Keratinocyte (primary cell): Measurements from ENCODE around the gene TWIST2. TPM values are rescaled to one million over a fixed set of nuclear protein-coding genes. Genes with fewer than 3 reads are reported as not detected.

ENCODE experiments used
- DNase-seq: peaks from one replicate; pipeline ENCODE4 v3.0.0-alpha.2; 2011; ENCODE audit warnings: low read depth, missing footprints, low spot score
- FAIRE-seq: peaks from 2 replicates; lab custom pipeline; 2011; peaks lifted over from hg19 to GRCh38; lab: Jason Lieb, UNC
- H2AFZ ChIP-seq: 2 replicates; pipeline ENCODE4 v1.6.0; 2012; ENCODE audit warnings: low read length, control low read depth, inconsistent platforms; ENCODE audit not compliant: control insufficient read depth
- H3K27ac ChIP-seq: 2 replicates; pipeline ENCODE4 v1.5.1; 2011; ENCODE audit warnings: low read length; ENCODE audit not compliant: control insufficient read depth, insufficient read depth
- H3K27me3 ChIP-seq: 3 replicates; pipeline ENCODE4 v1.6.0; 2011; ENCODE audit warnings: low read length; ENCODE audit not compliant: control insufficient read depth, insufficient read depth; ENCODE audit errors: extremely low read depth
- H3K36me3 ChIP-seq, 2 experiments: 2 replicates in 1 of 2; 3 replicates in 1 of 2; pipeline ENCODE4 v1.5.1; 2011; ENCODE audit warnings: low read length in 2 of 2, mild to moderate bottlenecking in 1 of 2; ENCODE audit not compliant: control insufficient read depth in 2 of 2, insufficient read depth in 2 of 2; ENCODE audit errors: extremely low read depth in 1 of 2
- H3K4me1 ChIP-seq: 3 replicates; pipeline ENCODE4 v1.5.1; 2011; ENCODE audit warnings: low read length; ENCODE audit not compliant: control insufficient read depth, insufficient read depth; ENCODE audit errors: extremely low read depth
- H3K4me2 ChIP-seq: 3 replicates; pipeline ENCODE4 v1.6.0; 2011; ENCODE audit warnings: low read depth, low read length; ENCODE audit not compliant: control insufficient read depth, insufficient read depth; ENCODE audit errors: extremely low read depth
- H3K4me3 ChIP-seq, 3 experiments: fragments of 200-600 bp in 1 of 3; sonication (generic) in 1 of 3; 2 replicates in 2 of 3; 3 replicates in 1 of 3; pipeline ENCODE4 v1.5.1; 2011 to 2016; ENCODE audit warnings: low read length in 3 of 3, mild to moderate bottlenecking in 3 of 3, control low read depth in 2 of 3, inconsistent platforms in 1 of 3, low read depth in 1 of 3, mixed read lengths in 1 of 3, mixed run types in 1 of 3, moderate library complexity in 1 of 3; ENCODE audit not compliant: control insufficient read depth in 2 of 3, insufficient read depth in 2 of 3; ENCODE audit errors: extremely low read depth in 1 of 3
- H3K79me2 ChIP-seq: 2 replicates; pipeline ENCODE4 v1.6.0; 2012; ENCODE audit warnings: low read length; ENCODE audit not compliant: control insufficient read depth, insufficient read depth
- H3K9ac ChIP-seq: 3 replicates; pipeline ENCODE4 v1.6.0; 2011; ENCODE audit warnings: low read length; ENCODE audit not compliant: control insufficient read depth, insufficient read depth; ENCODE audit errors: extremely low read depth
- H3K9me1 ChIP-seq: 3 replicates; pipeline ENCODE4 v1.6.0; 2011; ENCODE audit warnings: low read length; ENCODE audit not compliant: control insufficient read depth, insufficient read depth; ENCODE audit errors: extremely low read depth
- H3K9me3 ChIP-seq: 2 replicates; pipeline ENCODE4 v1.5.1; 2012; ENCODE audit warnings: low read depth, low read length; ENCODE audit not compliant: control insufficient read depth
- H4K20me1 ChIP-seq: 3 replicates; pipeline ENCODE4 v1.6.0; 2011; ENCODE audit warnings: low read length; ENCODE audit not compliant: control insufficient read depth, insufficient read depth; ENCODE audit errors: extremely low read depth
- CTCF ChIP-seq, 3 experiments: IDR thresholded peaks in 1 of 3; conservative IDR thresholded peaks in 1 of 3; optimal IDR thresholded peaks in 1 of 3; 2 replicates in 2 of 3; 3 replicates in 1 of 3; pipeline versions ENCODE3 to v1.5.1; 2011; ENCODE audit warnings: low read length in 3 of 3, mild to moderate bottlenecking in 3 of 3, moderate library complexity in 2 of 3, control low read depth in 1 of 3, inconsistent platforms in 1 of 3; ENCODE audit not compliant: insufficient read depth in 2 of 3; ENCODE audit errors: extremely low read depth in 1 of 3
- EZH2 ChIP-seq: IDR thresholded peaks from one replicate; pipeline ENCODE4 v1.6.1; 2012; ENCODE audit warnings: inconsistent platforms, mild to moderate bottlenecking, low read length, moderate library complexity
- dilution Hi-C: fragments of 300-500 bp; cut with MboI; formaldehyde crosslinking; loops from one replicate; pipeline ENCODE4 v1.7.0; 2020; ENCODE audit warnings: low sequenced_read_pairs; ENCODE audit not compliant: extremely low pct_ligation_motif_present
- polyA plus RNA-seq, 5 experiments: library from polyadenylated mRNA; depleted of rRNA in 3 of 5; stranded (reverse) in 3 of 5; stranded (forward) in 1 of 5; unstranded in 1 of 5; fragments of >200 nt; gene quantifications; 1 replicate in 1 of 5; 2 replicates in 3 of 5; 3 replicates in 1 of 5; pipeline versions ENCODE4 v1.2.1 to v1.2.3, GENCODE V29; 2011 to 2012; ENCODE audit warnings: missing spikeins in 2 of 5, low read depth in 1 of 5, low replicate concordance in 1 of 5

The TWIST2 gene
- polyA plus RNA-seq, 1 donor (not counting 4 experiments of a cell fraction or from before 2014, with no cell fraction given) = 5.5 TPM

- Histone ChIP-seq H2AFZ (no peak overlapping the region), H3K27me3 (peaks cover 42% of the 10 kb centered on the region), H3K4me3 (no peak overlapping the region), H3K79me2 (no peaks in the 10 kb centered on the region), H3K27ac (no peak overlapping the region), H3K9me1 (no peaks in the 10 kb centered on the region), H3K9me3 (no peaks in the 10 kb centered on the region), H3K4me1 (no peaks in the 10 kb centered on the region), H3K36me3 (no peaks in the 10 kb centered on the region), H4K20me1 (no peaks in the 10 kb centered on the region), H3K4me2 (no peak overlapping the region), H3K9ac (no peak overlapping the region)
- FAIRE-seq (no peak), DNase-seq (no peak)
- TF ChIP-seq EZH2 = no peak
- TF ChIP-seq CTCF (optimal IDR thresholded peaks at IDR 0.05 in 1 of 3, IDR thresholded peaks at IDR 0.05 in 1 of 3, conservative IDR thresholded peaks at IDR 0.05 in 1 of 3; ENCODE audit: extremely low read depth in 1 of 3, insufficient read depth in 2 of 3, low read length in 3 of 3) = peak; percentile 31 to 44 (median 35)
- dilution Hi-C loops = no loop called here
Measured at GRCh38 chr2:238835726-238836301, 12.1 kb upstream of the TWIST2 start.

- Histone ChIP-seq H4K20me1 (no peaks in the 10 kb centered on the region), H3K9me1 (no peaks in the 10 kb centered on the region), H2AFZ (no peak overlapping the region), H3K4me2 (no peak overlapping the region), H3K4me1 (peaks cover 3% of the 10 kb centered on the region), H3K36me3 (no peaks in the 10 kb centered on the region), H3K79me2 (no peaks in the 10 kb centered on the region), H3K9me3 (no peaks in the 10 kb centered on the region), H3K9ac (no peak overlapping the region), H3K27ac (no peak overlapping the region), H3K4me3 (no peak overlapping the region), H3K27me3 (peaks cover 25% of the 10 kb centered on the region)
- DNase-seq (no peak), FAIRE-seq (no peak)
- no peak for TF ChIP-seq CTCF (optimal IDR thresholded peaks at IDR 0.05 in 1 of 3, IDR thresholded peaks at IDR 0.05 in 1 of 3, conservative IDR thresholded peaks at IDR 0.05 in 1 of 3; ENCODE audit: extremely low read depth in 1 of 3, insufficient read depth in 2 of 3, low read length in 3 of 3)
- dilution Hi-C loops = no loop called here
Measured at GRCh38 chr2:238838786-238839327, 9.0 kb upstream of the TWIST2 start.
